GM13976 (cell line): ENCODE results near the gene FLNB.
"Not testable (repeated sequence)": the region's sequence is repeated elsewhere in the genome, so short reads cannot be mapped to it uniquely, and the experiment has no call there.

Source experiments
- DNase-seq: peaks from one replicate; pipeline ENCODE4 v3.0.0; 2012; ENCODE audit warnings: low spot score
- in situ Hi-C: fragments of 300-500 bp; cut with MboI; formaldehyde crosslinking; loops from one replicate; pipeline ENCODE4 v1.12.0; 2022; ENCODE audit warnings: low sequenced_read_pairs, mixed read lengths, inconsistent platforms; ENCODE audit not compliant: unreplicated experiment
- TF ChIP-seq, protein P1 (sequence below): IDR thresholded peaks from 2 replicates; pipeline ENCODE4 v1.5.1; 2012; ENCODE audit warnings: borderline replicate concordance, mild to moderate bottlenecking; ENCODE audit not compliant: insufficient read depth; ENCODE audit errors: extremely low read depth, missing control alignments, control extremely low read depth

FLNB gene

DNA sequence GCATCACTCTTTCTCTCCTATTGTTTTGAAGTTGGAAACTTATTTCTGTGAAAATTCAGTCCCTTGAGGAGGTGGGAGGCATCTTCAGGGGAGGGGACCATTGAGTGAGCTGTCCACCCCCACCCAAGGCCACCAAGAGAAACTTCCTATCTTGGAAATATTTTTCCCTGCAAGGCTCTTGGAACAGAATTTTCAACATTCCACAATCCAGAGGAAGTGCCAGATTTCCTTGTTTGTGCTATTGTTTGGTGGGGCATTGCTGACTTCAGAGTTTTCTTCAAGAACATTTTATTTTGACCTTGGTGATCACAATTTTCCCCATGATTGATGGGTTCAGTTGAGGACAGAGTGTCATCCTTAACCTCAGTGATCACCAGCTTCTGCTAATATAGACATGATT lies 190.6 kb downstream of the FLNB start:
- DNase-seq = no peak
- TF ChIP-seq, protein P1, sequence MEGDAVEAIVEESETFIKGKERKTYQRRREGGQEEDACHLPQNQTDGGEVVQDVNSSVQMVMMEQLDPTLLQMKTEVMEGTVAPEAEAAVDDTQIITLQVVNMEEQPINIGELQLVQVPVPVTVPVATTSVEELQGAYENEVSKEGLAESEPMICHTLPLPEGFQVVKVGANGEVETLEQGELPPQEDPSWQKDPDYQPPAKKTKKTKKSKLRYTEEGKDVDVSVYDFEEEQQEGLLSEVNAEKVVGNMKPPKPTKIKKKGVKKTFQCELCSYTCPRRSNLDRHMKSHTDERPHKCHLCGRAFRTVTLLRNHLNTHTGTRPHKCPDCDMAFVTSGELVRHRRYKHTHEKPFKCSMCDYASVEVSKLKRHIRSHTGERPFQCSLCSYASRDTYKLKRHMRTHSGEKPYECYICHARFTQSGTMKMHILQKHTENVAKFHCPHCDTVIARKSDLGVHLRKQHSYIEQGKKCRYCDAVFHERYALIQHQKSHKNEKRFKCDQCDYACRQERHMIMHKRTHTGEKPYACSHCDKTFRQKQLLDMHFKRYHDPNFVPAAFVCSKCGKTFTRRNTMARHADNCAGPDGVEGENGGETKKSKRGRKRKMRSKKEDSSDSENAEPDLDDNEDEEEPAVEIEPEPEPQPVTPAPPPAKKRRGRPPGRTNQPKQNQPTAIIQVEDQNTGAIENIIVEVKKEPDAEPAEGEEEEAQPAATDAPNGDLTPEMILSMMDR = no peak
- in situ Hi-C loops = no loop called here

DNA sequence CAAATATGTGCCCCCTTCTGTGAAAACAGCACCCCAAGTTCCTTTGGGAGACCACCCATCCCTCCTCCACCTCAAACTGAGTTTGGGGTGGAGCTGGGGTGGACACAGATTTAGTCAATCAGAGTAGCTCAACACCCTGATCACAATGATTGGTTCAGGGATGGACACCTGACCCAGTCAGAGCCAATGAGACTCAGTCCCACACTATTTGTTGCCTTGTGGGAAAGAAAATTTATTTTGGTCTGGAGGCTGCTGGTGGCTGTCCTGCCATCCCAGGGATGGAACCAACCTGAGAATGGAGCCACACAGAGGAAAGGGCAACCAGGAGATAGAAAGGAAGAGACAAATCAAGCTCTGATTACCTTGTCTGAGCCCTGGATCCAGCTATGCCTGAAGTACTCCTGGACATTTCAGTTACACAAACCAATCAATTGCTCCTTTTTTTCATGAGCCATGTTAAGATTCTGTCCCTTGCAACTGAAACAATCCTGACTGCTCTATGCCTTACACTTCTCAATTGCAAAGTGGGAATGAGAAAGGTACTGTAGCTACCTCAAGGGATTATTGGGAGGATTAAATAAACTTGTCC lies 192.0 kb downstream of the FLNB start:
- TF ChIP-seq, protein P1 = no peak

DNA sequence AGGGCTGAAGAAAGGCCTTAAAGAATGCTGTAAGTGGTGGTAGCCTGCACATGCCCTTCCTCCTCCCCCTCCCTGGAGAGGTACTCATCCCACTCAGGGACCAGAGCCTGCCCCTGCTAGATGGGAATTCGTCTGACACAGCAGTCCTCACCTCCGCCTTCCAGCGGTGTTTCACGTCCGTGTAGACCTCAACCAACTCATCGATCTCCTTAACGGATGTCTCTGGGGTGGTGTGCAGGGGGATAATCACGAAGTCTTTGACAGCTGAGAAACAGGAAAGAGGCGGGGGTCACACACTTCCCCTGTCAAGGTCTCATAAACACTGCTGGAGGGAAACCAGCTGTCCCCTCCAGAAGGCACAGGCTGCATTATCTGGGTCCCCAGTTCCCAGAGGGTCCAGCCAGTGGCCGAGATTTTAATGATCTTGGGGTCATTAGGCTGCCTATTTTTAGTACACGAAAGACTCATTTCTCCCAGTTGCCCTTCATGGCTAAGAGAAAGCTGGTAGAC lies 192.7 kb downstream of the FLNB start:
- DNase-seq = peak; percentile 18
- TF ChIP-seq, protein P1 = no peak
- in situ Hi-C loops = no loop called here

More for the DNA sequence above, 192.0 kb downstream of the FLNB start:
- peak; percentile 25 for DNase-seq
- in situ Hi-C loops = no loop called here

DNA sequence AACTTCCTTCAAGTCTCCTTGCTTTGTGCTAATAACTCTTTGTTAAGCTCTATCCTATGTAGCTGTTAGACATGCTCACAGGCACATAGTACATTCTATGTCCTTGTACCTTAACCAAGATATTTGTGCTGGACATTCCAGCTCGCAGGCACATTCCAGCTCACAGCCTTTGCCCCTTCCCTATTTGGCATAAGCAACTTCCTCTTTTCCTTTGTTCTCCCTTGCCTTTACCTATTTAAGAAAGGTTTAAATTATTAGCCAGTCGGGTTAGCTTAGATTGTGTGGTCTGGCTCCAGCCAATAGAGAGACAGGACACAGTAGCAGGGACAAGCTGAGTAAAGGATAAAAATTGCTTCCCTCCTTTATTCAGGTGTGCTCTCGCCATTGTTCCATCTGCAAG lies 193.2 kb downstream of the FLNB start:
- DNase-seq, in situ Hi-C loops: not testable (repeated sequence)

DNA sequence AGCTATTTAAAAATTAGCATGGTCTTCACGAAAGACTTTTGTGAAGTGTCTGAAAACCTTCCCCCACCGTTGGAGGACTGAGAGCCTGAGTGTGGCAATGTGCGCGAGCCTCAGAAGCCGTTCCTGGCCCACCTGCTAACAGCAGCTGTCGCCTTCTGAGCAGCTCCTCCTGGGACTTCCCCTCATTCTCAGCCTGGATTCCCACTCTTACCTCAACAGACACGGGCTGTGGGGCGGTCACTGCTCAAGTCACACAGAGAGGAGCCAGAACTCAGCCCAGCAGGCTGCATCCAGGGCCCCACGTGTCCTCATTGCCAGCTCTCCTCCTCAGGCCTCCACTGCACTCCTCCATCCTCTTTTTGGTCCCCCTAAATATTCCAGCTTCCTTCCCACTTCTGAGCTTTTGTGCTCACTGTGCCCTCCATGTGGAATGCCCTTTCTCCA lies 194.7 kb downstream of the FLNB start:
- in situ Hi-C loops = no loop called here
- peak; percentile 58 for DNase-seq
- TF ChIP-seq, protein P1 = no peak

DNA sequence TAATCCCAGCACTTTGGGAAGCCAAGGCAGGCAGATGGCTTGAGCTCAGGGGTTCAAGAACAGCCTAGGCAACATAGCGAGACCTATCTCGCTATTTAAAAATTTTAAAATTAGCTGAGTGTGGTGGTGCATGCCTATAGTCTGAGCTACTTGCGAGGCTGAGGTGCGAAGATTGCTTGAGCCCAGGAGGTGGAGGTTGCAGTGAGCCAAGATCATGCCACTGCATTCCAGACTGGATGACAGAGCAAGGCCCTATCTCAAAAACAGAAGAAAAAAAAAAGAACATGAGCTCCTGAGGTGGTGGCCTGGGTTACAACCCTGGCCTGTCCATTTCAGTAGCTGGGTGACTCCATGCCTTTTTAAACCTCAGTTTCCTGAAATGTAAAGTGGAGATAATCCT lies 195.3 kb downstream of the FLNB start:
- in situ Hi-C loops = no loop called here
- no peak for DNase-seq
- TF ChIP-seq, protein P1 = no peak

DNA sequence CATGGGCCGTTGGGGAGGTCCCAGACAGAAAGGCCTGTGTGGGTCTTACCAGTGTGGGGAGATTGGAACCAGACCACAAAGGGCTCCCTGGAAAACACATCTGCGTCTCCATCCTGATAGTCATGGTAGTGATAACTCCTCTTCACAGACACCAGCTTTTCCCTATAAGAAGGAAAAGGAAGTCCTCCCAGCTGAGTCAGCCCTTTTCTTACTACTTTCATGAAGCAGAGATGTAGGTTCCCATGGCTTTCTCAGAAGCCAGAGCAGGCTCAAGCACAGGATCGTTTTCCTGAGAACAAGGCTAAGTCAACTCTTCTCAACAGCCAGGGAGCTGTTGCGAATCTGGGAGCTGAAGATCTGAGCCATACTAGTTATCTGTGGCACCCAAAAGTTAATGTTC lies 196.5 kb downstream of the FLNB start:
- in situ Hi-C loops = no loop called here
- TF ChIP-seq, protein P1 = no peak

More for the DNA sequence above, 196.5 kb downstream of the FLNB start:
- no peak for DNase-seq
